Activated T-cell treated with anti-CD3 and anti-CD28 coated beads for 24 hours (primary cell): ENCODE data around the gene JMJD7.

Experiments
- DNase-seq: peaks from one replicate; pipeline ENCODE4 v3.0.0-alpha.2; 2020; ENCODE audit warnings: low read depth

The JMJD7 gene

GRCh38 chr15:41822957-41823356, 4.9 kb upstream of the JMJD7 start:
- DNase-seq: no peak

GRCh38 chr15:41823502-41823901, 4.4 kb upstream of the JMJD7 start:
- no peak for DNase-seq

GRCh38 chr15:41824062-41824745, 3.7 kb upstream of the JMJD7 start:
- no peak for DNase-seq

GRCh38 chr15:41825145-41825544, 2.7 kb upstream of the JMJD7 start:
- DNase-seq: no peak

GRCh38 chr15:41825572-41826535, 2.0 kb upstream of the JMJD7 start:
- DNase-seq: no peak

GRCh38 chr15:41827290-41827879, 507 bp upstream of the JMJD7 start:
- DNase-seq: no peak

- no peak for DNase-seq
Measured at GRCh38 chr15:41828807-41829141, 882 bp downstream of the JMJD7 start.

- no peak for DNase-seq
Measured at GRCh38 chr15:41829959-41830646, 2.2 kb downstream of the JMJD7 start.

GRCh38 chr15:41831291-41831690, 3.4 kb downstream of the JMJD7 start:
- peak; percentile 32 for DNase-seq

GRCh38 chr15:41832208-41832607, 4.3 kb downstream of the JMJD7 start:
- no peak for DNase-seq

GRCh38 chr15:41832875-41833274, 5.0 kb downstream of the JMJD7 start:
- no peak for DNase-seq

- no peak for DNase-seq
Measured at GRCh38 chr15:41834096-41834495, 6.2 kb downstream of the JMJD7 start.

GRCh38 chr15:41836073-41836472, 8.2 kb downstream of the JMJD7 start:
- no peak for DNase-seq

GRCh38 chr15:41836713-41837454, 9.0 kb downstream of the JMJD7 start:
- no peak for DNase-seq

- DNase-seq: no peak
Measured at GRCh38 chr15:41838400-41838897, 10.6 kb downstream of the JMJD7 start, which contains the start of gene PLA2G4B. Gene PLA2G4B (plus strand): TSS chr15:41838847. CDS start chr15:41838914, 67 bp downstream.

GRCh38 chr15:41839781-41840491, 12.0 kb downstream of the JMJD7 start:
- DNase-seq: no peak

GRCh38 chr15:41840673-41841072, 12.8 kb downstream of the JMJD7 start:
- DNase-seq: no peak

GRCh38 chr15:41841131-41841530, 13.2 kb downstream of the JMJD7 start:
- DNase-seq: no peak

GRCh38 chr15:41842229-41842628, 14.3 kb downstream of the JMJD7 start:
- no peak for DNase-seq

GRCh38 chr15:41843571-41843970, 15.7 kb downstream of the JMJD7 start:
- DNase-seq: no peak

GRCh38 chr15:41844814-41845213, 16.9 kb downstream of the JMJD7 start:
- DNase-seq: no peak
